Peyer's patch (tissue), 4 donors: ENCODE data around the gene EPHA6. TPM values are rescaled to one million over a fixed set of nuclear protein-coding genes. Genes with fewer than 3 reads are reported as not detected.

Experiments
- DNase-seq, 3 donors: peaks; one replicate each; pipeline ENCODE4 v3.0.0-alpha.2; 2017 to 2019
- H3K27ac ChIP-seq, 4 donors: fragments of 200-600 bp; sonication (generic); one replicate each; pipeline ENCODE4 v1.5.1; 2016 to 2019
- H3K27me3 ChIP-seq, 2 donors: fragments of 200-600 bp; sonication (generic); one replicate each; pipeline ENCODE4 v1.5.1; 2019
- H3K36me3 ChIP-seq, 3 donors: fragments of 200-600 bp; sonication (generic); one replicate each; pipeline ENCODE4 v1.5.1; 2016 to 2019
- H3K4me1 ChIP-seq, 4 donors: fragments of 200-600 bp; sonication (generic); one replicate each; pipeline ENCODE4 v1.5.1; 2016 to 2019
- H3K4me3 ChIP-seq, 4 donors: fragments of 200-600 bp; sonication (generic); 1 replicate in 3 of 4; 2 replicates in 1 of 4; pipeline ENCODE4 v1.5.1; 2016 to 2019; ENCODE audit warnings: mild to moderate bottlenecking in 1 of 4
- H3K9me3 ChIP-seq, 4 donors: fragments of 200-600 bp; sonication (generic); one replicate each; pipeline ENCODE4 v1.5.1; 2016 to 2019; ENCODE audit warnings: mild to moderate bottlenecking in 1 of 4
- CTCF ChIP-seq, 6 experiments: fragments of 450-650 bp in 4 of 6; fragments of 200-600 bp in 2 of 6; sonication (generic) in 1 of 6; IDR thresholded peaks; one replicate each; pipeline ENCODE4 v1.5.1; 2017 to 2019; ENCODE audit warnings: antibody characterized with exemption in 6 of 6, mild to moderate bottlenecking in 3 of 6, moderate library complexity in 1 of 6
- POLR2A ChIP-seq, 2 donors: fragments of 450-650 bp; IDR thresholded peaks; one replicate each; pipeline ENCODE4 v1.5.1; 2017; ENCODE audit warnings: antibody characterized with exemption in 2 of 2, mild to moderate bottlenecking in 2 of 2, moderate library complexity in 2 of 2
- total RNA-seq, 4 donors: library from RNA; depleted of rRNA; stranded (reverse); fragments of >200 nt; gene quantifications; one replicate each; pipeline ENCODE4 v1.1.0, GENCODE V29; 2016

Gene EPHA6
- total RNA-seq, 4 donors from 2014 or later: 1.7 to 2.1 (median 1.9) TPM; not detected in 1

- DNase-seq: no peak
- Histone ChIP-seq H3K4me3 (no peak overlapping the region), H3K9me3 (no peaks in the 10 kb centered on the region), H3K27me3 (no peaks in the 10 kb centered on the region), H3K4me1 (no peaks in the 10 kb centered on the region), H3K27ac (no peak overlapping the region), H3K36me3 (no peaks in the 10 kb centered on the region)
- no peak for TF ChIP-seq CTCF (IDR thresholded peaks at IDR 0.05)
- TF ChIP-seq POLR2A (IDR thresholded peaks at IDR 0.05): no peak
These were observed 171.8 kb downstream of the EPHA6 start for GRCh38 chr3:96986241-96986640.

- no peak for DNase-seq
- peak overlapping the region in 1 of 4 donors; percentile 22 for H3K27ac ChIP-seq
- no peaks in the 10 kb centered on the region for H3K4me1 ChIP-seq
- no peaks in the 10 kb centered on the region for H3K36me3 ChIP-seq
- TF ChIP-seq POLR2A (IDR thresholded peaks at IDR 0.05) (no peak), CTCF (IDR thresholded peaks at IDR 0.05) (no peak)
- H3K4me3 ChIP-seq: no peak overlapping the region
- no peaks in the 10 kb centered on the region for H3K9me3 ChIP-seq
- no peaks in the 10 kb centered on the region for H3K27me3 ChIP-seq
These were observed 176.8 kb downstream of the EPHA6 start for GRCh38 chr3:96991231-96991630.

GRCh38 chr3:96991800-96992365, 177.5 kb downstream of the EPHA6 start:
- H3K4me1 ChIP-seq: no peaks in the 10 kb centered on the region
- no peak for TF ChIP-seq POLR2A (IDR thresholded peaks at IDR 0.05)
- TF ChIP-seq CTCF (IDR thresholded peaks at IDR 0.05): no peak
- H3K27ac ChIP-seq: peak overlapping the region in 1 of 4 donors; percentile 22
- no peak overlapping the region for H3K4me3 ChIP-seq
- no peak for DNase-seq
- no peaks in the 10 kb centered on the region for H3K27me3 ChIP-seq
- no peaks in the 10 kb centered on the region for H3K36me3 ChIP-seq
- no peaks in the 10 kb centered on the region for H3K9me3 ChIP-seq

GRCh38 chr3:96994988-96995387, 180.6 kb downstream of the EPHA6 start:
- H3K27ac ChIP-seq: no peak overlapping the region
- no peaks in the 10 kb centered on the region for H3K4me1 ChIP-seq
- H3K36me3 ChIP-seq: no peaks in the 10 kb centered on the region
- H3K4me3 ChIP-seq: no peak overlapping the region
- no peaks in the 10 kb centered on the region for H3K27me3 ChIP-seq
- DNase-seq: no peak
- TF ChIP-seq POLR2A (IDR thresholded peaks at IDR 0.05): no peak
- TF ChIP-seq CTCF (IDR thresholded peaks at IDR 0.05): no peak
- no peaks in the 10 kb centered on the region for H3K9me3 ChIP-seq

- DNase-seq: no peak
- H3K4me3 ChIP-seq: no peak overlapping the region
- H3K27me3 ChIP-seq: no peaks in the 10 kb centered on the region
- no peaks in the 10 kb centered on the region for H3K36me3 ChIP-seq
- TF ChIP-seq POLR2A (IDR thresholded peaks at IDR 0.05) (no peak), CTCF (IDR thresholded peaks at IDR 0.05) (no peak)
- no peak overlapping the region for H3K27ac ChIP-seq
- no peaks in the 10 kb centered on the region for H3K4me1 ChIP-seq
- no peaks in the 10 kb centered on the region for H3K9me3 ChIP-seq
These were observed 181.6 kb downstream of the EPHA6 start for GRCh38 chr3:96996009-96996408.

- no peaks in the 10 kb centered on the region for H3K36me3 ChIP-seq
- no peak for DNase-seq
- no peaks in the 10 kb centered on the region for H3K4me1 ChIP-seq
- TF ChIP-seq CTCF (IDR thresholded peaks at IDR 0.05) (no peak), POLR2A (IDR thresholded peaks at IDR 0.05) (no peak)
- no peak overlapping the region for H3K27ac ChIP-seq
- no peaks in the 10 kb centered on the region for H3K9me3 ChIP-seq
- no peaks in the 10 kb centered on the region for H3K27me3 ChIP-seq
- no peak overlapping the region for H3K4me3 ChIP-seq
These were observed 187.2 kb downstream of the EPHA6 start for GRCh38 chr3:97001611-97002010.
